ENCODE measurements around the gene DCBLD1.
"Not testable (repeated sequence)": the region's sequence is repeated elsewhere in the genome, so short reads cannot be mapped to it uniquely, and the experiment has no call there.

GRCh38 chr6:117517995-117518394, 35.5 kb downstream of the DCBLD1 start:
- TF ChIP-seq CTCF (IDR thresholded peaks at IDR 0.05); ZFX (IDR thresholded peaks at IDR 0.05; ENCODE audit: borderline replicate concordance): not testable (repeated sequence)
